H1 (cell line): ENCODE results near the gene SEMA3C. TPM values are rescaled to one million over a fixed set of nuclear protein-coding genes. Genes with fewer than 3 reads are reported as not detected.

Experiments
- RNF2 ChIP-seq: fragments of 200-900, 300-1000 bp; sonication (generic); IDR thresholded peaks from 2 replicates; pipeline ENCODE4 v1.7.1; 2016; ENCODE audit warnings: borderline replicate concordance, low read depth, mild to moderate bottlenecking, antibody characterized with exemption, low read length; ENCODE audit not compliant: poor library complexity, severe bottlenecking; ENCODE audit errors: missing control alignments
- SRF ChIP-seq: IDR thresholded peaks from 2 replicates; pipeline ENCODE4 v1.6.1; 2011; ENCODE audit warnings: mild to moderate bottlenecking, low read depth, low read length, moderate library complexity
- polyA plus RNA-seq, 7 experiments: library from polyadenylated mRNA; depleted of rRNA in 3 of 7; stranded (reverse) in 5 of 7; unstranded in 2 of 7; fragments of >200 nt in 5 of 7; fragments of 200-250 nt in 2 of 7; gene quantifications; 1 replicate in 5 of 7; 2 replicates in 1 of 7; 4 replicates in 1 of 7; pipeline versions ENCODE4 v1.2.1 to v1.2.3, GENCODE V29; 2011 to 2013; ENCODE audit warnings: missing spikeins in 2 of 7, mixed read lengths in 2 of 7
- total RNA-seq: library from RNA; stranded (reverse); fragmentation: NEBNext Ultra II Directional; extraction: Animal tissue kit (Norgen Biotek cat#: 25700); gene quantifications from 2 replicates; pipeline ENCODE4 v1.2.1, GENCODE V29; 2021

The SEMA3C gene
- total and polyA plus RNA-seq, 2 of the 8 experiments (the other 6 are each of a cell fraction or from before 2014, with no cell fraction given), result 0.15 to 1.4 TPM

DNA sequence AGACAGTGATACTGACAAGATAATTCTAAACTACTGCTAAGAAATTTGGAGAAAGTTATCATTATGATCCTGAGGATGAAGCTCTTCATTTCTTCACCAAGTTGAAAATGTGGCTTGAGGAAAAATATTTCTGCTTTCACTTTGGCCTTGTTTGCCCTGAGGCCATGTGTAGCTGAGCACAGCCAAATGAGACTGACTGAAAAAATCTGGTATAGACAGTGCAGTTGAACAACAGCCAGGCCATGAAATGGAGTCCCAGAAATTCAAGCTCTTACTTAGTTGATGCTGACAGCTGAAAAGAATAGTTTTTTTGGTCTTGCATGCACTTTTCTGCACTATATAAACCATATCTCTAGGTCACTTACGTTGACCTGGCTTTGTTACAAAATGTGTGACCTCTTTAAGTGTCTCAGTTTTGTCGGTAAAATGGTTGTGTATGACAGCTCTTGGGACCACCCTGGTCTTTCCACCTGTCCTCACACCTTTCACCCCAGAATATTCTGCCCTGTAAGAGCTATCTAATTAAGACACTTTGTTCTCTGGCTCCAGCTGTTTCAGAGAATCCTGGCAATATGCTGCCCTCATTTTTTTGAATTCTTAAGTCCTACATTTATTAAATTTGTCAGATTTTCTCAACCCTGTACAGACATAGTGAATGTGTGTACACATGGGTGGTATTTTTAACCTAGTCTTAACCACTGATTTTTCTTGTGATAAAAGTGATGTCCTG, 189.1 kb downstream of the SEMA3C start (continued):
- no peak for TF ChIP-seq RNF2
- TF ChIP-seq SRF, result no peak
